Measurements from ENCODE around the gene ABCA3.

DNA sequence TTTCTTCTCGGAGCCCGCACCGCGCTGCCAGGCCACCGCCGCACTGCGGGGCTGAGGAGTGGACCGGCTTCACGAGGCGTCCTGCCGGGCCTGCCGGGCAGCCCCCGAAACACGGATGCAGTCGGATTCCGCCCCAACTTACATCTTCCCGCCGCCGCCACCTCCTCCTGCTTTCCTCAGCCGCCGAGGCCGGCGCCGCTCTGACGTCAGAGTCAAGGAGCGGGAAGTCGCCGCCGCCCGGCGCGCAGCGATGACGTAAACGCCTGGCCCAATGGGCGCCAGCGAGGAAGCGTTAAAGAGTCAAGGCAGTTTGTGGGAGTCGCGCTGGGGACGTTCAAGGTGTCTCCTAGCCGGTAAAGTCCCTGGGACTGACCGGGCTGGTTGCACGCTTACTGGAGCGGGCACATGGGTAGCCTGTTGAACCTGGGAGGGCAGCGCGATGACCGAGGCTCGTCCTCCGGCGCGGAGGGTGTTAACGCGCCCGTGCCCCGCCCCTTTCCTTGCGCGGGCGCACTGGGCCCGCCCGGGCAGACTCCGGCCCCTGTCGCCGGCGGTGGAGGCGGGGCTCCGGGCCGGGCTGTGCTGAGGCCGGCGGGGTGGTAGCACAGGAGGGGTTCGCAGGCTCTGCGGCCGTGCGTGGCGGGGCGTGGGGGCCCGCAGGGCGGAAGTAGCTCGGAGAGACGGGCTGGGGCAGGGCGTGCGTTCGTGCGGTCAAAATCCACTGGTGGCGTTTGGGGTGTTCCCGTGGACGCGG, 72.4 kb downstream of the ABCA3 start, which contains the start of gene RNPS1:
- TF ChIP-seq, protein P1, sequence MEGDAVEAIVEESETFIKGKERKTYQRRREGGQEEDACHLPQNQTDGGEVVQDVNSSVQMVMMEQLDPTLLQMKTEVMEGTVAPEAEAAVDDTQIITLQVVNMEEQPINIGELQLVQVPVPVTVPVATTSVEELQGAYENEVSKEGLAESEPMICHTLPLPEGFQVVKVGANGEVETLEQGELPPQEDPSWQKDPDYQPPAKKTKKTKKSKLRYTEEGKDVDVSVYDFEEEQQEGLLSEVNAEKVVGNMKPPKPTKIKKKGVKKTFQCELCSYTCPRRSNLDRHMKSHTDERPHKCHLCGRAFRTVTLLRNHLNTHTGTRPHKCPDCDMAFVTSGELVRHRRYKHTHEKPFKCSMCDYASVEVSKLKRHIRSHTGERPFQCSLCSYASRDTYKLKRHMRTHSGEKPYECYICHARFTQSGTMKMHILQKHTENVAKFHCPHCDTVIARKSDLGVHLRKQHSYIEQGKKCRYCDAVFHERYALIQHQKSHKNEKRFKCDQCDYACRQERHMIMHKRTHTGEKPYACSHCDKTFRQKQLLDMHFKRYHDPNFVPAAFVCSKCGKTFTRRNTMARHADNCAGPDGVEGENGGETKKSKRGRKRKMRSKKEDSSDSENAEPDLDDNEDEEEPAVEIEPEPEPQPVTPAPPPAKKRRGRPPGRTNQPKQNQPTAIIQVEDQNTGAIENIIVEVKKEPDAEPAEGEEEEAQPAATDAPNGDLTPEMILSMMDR (IDR thresholded peaks at IDR 0.05; ENCODE audit: low read length), result no peak
- no peak for TF ChIP-seq EZH2 (IDR thresholded peaks at IDR 0.05; ENCODE audit: borderline replicate concordance, low read length)

Data from OCI-LY1 (cell line).